ENCODE results near the gene SEZ6.

DNA sequence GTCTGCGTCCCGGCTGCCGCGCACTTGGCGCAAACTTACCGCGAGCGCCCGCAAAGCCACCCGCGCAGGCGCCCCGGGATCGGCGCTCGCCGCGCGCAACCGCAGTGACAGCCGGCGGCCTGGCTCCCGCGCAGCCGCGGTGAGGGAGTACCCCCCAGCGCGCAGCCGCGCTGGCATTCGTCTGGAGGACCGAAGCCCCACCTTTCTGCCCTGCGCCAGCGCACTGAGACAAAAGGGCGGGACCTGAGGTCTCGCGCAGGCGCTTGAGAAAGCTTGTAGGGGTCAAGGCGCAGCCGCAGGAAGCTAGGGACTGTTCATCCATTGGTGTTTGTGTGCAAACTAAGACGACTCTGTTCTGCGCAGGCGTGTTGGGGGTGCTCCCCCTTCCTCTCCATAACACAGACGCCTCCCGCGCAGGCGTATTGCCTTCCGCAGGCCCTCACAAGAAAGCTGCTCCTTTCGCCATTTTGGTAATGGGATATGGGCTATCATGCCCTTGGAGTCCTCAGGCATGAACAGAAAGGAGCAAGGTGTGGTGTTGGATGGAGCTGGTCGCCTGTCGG lies 54.3 kb downstream of the SEZ6 start, which contains the start of gene PHF12:
- TF ChIP-seq, protein P1, sequence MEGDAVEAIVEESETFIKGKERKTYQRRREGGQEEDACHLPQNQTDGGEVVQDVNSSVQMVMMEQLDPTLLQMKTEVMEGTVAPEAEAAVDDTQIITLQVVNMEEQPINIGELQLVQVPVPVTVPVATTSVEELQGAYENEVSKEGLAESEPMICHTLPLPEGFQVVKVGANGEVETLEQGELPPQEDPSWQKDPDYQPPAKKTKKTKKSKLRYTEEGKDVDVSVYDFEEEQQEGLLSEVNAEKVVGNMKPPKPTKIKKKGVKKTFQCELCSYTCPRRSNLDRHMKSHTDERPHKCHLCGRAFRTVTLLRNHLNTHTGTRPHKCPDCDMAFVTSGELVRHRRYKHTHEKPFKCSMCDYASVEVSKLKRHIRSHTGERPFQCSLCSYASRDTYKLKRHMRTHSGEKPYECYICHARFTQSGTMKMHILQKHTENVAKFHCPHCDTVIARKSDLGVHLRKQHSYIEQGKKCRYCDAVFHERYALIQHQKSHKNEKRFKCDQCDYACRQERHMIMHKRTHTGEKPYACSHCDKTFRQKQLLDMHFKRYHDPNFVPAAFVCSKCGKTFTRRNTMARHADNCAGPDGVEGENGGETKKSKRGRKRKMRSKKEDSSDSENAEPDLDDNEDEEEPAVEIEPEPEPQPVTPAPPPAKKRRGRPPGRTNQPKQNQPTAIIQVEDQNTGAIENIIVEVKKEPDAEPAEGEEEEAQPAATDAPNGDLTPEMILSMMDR (IDR thresholded peaks at IDR 0.05): no peak
- peak; percentile 69 to 97 (median 96) for TF ChIP-seq POLR2AphosphoS5 (IDR thresholded peaks at IDR 0.05)
- TF ChIP-seq POLR2A (IDR thresholded peaks at IDR 0.05): peak; percentile 83

Measured in breast epithelium (tissue), 3 donors.